ENCODE data around the gene SSX2IP.

SSX2IP gene

DNA sequence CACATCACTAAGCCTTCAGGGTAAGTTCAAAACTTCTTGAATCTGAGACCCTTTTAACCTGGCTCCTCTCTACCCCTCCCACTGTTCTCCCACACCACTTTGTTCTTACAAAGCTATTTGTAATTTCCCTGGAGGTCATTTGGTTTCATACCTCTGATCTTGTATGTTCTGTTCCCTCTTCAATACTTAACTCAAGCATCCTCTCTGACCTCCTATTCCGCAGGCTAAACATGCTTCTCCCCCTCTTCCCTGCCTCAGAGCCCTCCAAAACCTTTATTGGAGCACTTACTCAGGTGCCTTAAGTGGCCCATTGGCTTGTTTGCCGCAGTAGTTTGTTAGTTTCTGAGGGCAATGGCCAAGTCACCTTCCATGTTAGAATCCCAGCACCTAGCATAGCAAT is 54.8 kb downstream of the SSX2IP start:
- H3K27ac Mint-ChIP-seq: no peak overlapping the region
- no peak overlapping the region for H3K4me3 Mint-ChIP-seq
- peaks cover 2% of the 10 kb centered on the region for H3K27me3 Mint-ChIP-seq
- H3K4me1 Mint-ChIP-seq (ENCODE audit: low read depth): peaks cover 7% of the 10 kb centered on the region
- no peaks in the 10 kb centered on the region for H3K9me3 Mint-ChIP-seq
- H3K36me3 Mint-ChIP-seq (ENCODE audit: low read depth): no peaks in the 10 kb centered on the region
- intact Hi-C loops (cut with micrococcal nuclease): no loop called here

DNA sequence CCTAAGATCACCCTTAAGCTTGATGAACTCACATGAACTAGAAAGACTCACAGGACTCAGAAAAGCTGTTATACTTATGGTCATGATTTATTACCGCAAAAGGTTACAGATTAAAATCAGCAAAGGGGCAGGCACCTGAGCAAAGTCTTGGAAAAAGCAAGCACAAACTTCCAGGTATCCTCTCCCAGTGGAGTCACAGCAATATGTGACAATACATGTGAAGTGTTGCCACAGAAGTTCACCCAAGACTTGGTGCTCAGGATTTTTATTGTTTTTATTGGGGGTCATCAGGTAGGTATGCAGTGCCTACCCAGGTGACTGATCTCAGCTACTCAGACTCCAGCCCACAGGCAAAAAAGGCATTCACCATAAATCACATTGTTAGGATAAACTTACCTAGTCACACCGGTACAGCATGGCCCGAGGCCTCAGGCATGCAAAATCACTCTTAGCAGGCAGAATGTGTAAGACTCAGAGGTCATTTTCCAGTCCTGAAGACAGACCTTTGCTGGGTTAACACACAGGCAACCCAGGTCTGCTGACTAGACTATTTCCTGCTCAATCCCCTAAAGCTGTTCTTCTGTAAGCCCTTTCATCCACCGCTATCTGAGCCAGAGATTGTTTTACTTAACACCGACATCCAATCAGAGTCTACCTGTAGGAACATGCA is 55.6 kb downstream of the SSX2IP start:
- intact Hi-C loops (cut with micrococcal nuclease): no loop called here
- Mint-ChIP-seq H3K4me1 (ENCODE audit: low read depth) (peaks cover 7% of the 10 kb centered on the region), H3K27me3 (peaks cover 2% of the 10 kb centered on the region), H3K4me3 (no peak overlapping the region), H3K36me3 (ENCODE audit: low read depth) (no peaks in the 10 kb centered on the region), H3K9me3 (no peaks in the 10 kb centered on the region), H3K27ac (no peak overlapping the region)

DNA sequence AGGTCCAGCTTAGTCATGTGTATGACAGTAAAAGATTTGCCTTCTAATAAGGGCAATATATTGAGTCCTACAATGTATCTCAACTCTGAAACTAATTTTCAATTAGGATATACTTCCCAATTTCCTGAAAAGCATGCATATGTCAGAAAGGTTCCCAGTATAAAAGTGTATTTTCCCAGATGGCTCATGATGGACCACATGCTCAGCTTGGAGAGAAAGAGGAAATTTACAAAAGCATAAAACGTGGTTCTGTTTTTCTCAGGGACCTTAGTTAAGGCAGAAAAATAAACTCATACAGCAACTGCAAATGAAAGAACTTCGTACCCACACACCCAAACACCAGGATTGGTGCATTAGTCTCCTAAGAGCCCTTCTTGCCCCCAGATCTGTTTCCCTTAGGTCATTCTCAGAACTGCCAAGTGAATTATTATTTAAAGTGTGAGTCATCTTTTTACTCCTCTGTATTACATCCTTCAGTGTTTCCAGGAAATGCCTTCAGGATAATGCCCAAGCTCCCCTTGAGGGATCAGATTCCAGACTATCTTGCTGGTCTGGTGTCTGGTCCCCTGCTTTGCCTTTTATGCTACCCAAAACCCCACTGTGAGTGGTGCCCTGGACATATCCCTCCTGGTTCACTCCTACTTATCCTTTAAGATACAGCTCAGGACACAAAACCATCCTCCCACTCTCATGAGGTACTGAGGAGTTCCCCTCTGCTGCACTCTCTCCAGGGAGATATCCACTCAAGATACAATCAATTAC is 57.4 kb downstream of the SSX2IP start:
- intact Hi-C loops (cut with micrococcal nuclease): no loop called here
- peaks cover 7% of the 10 kb centered on the region for H3K4me1 Mint-ChIP-seq (ENCODE audit: low read depth)
- H3K4me3 Mint-ChIP-seq: no peak overlapping the region
- H3K27ac Mint-ChIP-seq: no peak overlapping the region
- H3K27me3 Mint-ChIP-seq: peaks cover 2% of the 10 kb centered on the region
- H3K9me3 Mint-ChIP-seq: no peaks in the 10 kb centered on the region
- no peaks in the 10 kb centered on the region for H3K36me3 Mint-ChIP-seq (ENCODE audit: low read depth)

DNA sequence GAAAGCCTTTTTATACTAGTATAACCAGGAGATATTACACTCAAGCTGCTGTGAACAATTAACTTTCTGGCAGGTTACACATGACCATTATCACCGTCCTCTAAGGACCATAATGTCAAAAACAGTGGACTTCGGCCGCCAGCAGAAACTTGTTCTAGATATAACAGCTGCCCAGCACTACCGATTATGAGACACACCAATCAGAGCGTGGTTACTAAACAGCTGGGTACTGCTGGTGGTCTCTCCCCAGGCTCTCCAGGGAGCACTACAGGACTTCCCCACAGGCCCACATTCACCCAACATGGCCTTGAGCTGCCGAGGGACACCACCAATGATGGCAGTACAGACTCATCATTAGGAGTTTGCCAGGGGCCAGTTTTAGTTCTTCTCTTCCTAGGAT is 58.1 kb downstream of the SSX2IP start:
- no peak overlapping the region for H3K27ac Mint-ChIP-seq
- intact Hi-C loops (cut with micrococcal nuclease): no loop called here
- H3K36me3 Mint-ChIP-seq (ENCODE audit: low read depth): no peaks in the 10 kb centered on the region
- H3K9me3 Mint-ChIP-seq: no peaks in the 10 kb centered on the region
- peaks cover 7% of the 10 kb centered on the region for H3K4me1 Mint-ChIP-seq (ENCODE audit: low read depth)
- H3K4me3 Mint-ChIP-seq: no peak overlapping the region
- H3K27me3 Mint-ChIP-seq: peaks cover 2% of the 10 kb centered on the region

DNA sequence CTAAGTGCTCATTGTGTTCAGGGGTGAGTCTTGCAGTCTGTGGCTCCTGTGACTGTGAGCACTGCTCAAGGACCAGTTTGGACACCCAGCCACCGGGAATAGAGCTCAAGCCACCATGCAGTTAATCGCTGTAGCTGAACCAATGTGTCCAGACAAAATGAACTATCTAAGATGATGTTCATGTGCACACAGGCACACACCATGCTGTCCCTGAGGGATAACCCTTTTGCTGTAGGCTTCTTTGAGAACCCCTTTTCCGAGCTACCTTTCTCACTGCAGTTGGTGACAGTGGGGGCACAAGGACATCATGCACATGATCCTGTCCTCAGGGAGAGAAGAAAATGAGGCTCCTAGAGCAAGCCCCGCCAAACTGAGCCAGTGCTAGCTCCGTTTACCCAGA is 65.4 kb downstream of the SSX2IP start:
- intact Hi-C loops (cut with micrococcal nuclease): loop anchor here (5.0 kb wide), 1 partner anchor 67 kb away; the partner anchor contains the start of gene SSX2IP

DNA sequence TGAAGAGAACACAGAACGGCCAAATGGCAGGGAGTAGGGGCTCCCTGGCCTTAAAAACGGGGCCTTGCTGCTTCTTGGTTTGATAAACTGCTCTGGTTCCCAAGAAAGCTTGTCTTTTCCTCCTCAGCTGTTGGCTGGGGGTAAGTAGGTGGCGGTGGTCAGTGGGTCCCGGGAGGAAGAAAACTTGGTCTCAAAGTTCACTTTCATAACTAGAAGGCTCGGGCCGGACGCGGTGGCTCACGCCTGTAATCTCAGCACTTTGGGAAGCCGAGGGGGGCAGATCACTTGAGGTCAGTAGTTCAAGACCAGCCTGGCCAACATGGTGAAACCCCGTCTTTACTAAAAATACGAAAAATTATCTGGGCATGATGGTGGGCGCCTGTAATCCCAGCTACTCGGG is 68.7 kb downstream of the SSX2IP start:
- intact Hi-C loops (cut with micrococcal nuclease): loop anchor here (2.0 to 5.0 kb wide), 3 partner anchors 71 to 481 kb away; partner anchors contain the start of genes GNG5, SPATA1 and SSX2IP
- Mint-ChIP-seq H3K36me3 (ENCODE audit: low read depth) (no peaks in the 10 kb centered on the region), H3K9me3 (no peaks in the 10 kb centered on the region), H3K4me1 (ENCODE audit: low read depth) (peaks cover 23% of the 10 kb centered on the region), H3K4me3 (no peak overlapping the region), H3K27ac (no peak overlapping the region), H3K27me3 (no peaks in the 10 kb centered on the region)

More for the DNA sequence above, 65.4 kb downstream of the SSX2IP start:
- Mint-ChIP-seq H3K36me3 (ENCODE audit: low read depth) (no peaks in the 10 kb centered on the region), H3K27me3 (no peaks in the 10 kb centered on the region), H3K9me3 (no peaks in the 10 kb centered on the region), H3K27ac (no peak overlapping the region), H3K4me3 (no peak overlapping the region), H3K4me1 (ENCODE audit: low read depth) (peaks cover 9% of the 10 kb centered on the region)

DNA sequence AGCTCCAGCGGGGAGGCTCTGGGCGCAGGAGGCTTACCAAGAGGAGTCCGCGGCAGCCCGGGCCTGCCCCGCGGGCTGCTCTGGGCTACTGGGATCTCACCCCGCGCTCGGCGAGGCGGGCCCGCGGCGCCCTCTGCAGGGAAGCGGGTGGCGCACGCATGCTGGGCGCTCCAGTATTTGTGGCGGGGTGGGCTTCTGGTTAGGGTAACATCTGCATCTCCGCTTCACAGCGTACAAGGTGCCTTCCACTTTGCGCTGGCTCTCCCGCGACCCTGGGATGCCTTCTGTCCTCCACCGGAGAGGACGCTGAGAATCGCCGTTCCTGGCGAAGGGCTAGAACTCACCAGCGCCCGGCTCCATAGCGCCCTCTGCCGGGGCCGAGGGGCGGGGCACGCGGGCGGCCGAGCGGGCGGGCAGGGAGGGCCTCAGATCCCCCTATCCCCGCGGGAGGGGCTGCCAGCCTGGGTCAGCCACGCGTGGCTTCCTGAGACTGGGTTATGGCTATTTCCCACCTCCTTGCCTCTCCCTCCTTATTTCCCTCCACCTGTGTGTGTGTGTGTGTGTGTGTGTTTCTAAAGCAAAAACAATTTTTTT is 69.4 kb downstream of the SSX2IP start:
- H3K4me3 Mint-ChIP-seq: peak overlapping the region; percentile 88
- H3K36me3 Mint-ChIP-seq (ENCODE audit: low read depth): no peaks in the 10 kb centered on the region
- intact Hi-C loops (cut with micrococcal nuclease): loop anchor here (1.0 to 5.0 kb wide), 4 partner anchors 71 to 480 kb away; partner anchors contain the start of genes GNG5, SPATA1 and SSX2IP
- peak overlapping the region; percentile 91 for H3K27ac Mint-ChIP-seq
- H3K27me3 Mint-ChIP-seq: no peaks in the 10 kb centered on the region
- H3K9me3 Mint-ChIP-seq: no peaks in the 10 kb centered on the region
- peaks cover 30% of the 10 kb centered on the region for H3K4me1 Mint-ChIP-seq (ENCODE audit: low read depth)

DNA sequence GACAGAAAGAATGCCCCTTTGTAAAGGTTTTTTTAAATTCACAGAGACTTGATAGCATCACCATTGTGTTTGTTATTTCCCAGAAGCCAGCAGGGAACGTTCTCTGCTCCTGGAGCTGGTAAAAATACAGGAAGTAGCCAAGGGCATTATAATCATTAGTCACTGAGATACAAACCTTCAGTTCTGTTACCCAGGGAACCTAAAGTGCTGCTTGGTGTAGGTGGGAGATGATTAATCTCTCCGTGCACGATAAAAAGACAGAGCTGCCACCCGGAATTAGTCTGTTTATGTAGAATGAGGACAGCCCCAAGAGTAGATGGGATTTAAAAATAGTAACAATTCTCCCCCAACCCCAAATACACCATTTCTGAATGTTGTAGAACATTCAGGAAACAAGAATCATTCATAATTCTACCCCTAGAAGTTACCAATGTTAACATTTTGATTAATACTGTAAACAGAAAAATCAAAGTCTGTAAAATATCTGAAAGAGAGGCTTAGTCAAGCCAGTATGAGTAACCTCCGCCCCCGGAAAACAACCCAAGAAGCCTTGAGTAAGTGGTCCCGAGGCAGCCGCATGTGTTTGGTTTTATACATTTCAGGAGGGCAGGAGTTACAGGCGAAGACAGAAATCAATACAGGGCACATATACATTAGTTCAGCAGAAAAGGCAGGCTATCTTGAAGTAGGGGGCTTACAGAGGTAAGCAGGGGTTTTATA is 70.7 kb downstream of the SSX2IP start:
- peak overlapping the region; percentile 91 for H3K27ac Mint-ChIP-seq
- intact Hi-C loops (cut with micrococcal nuclease): loop anchor here (1.0 to 5.0 kb wide), 4 partner anchors 73 to 479 kb away; partner anchors contain the start of genes GNG5, SPATA1 and SSX2IP

DNA sequence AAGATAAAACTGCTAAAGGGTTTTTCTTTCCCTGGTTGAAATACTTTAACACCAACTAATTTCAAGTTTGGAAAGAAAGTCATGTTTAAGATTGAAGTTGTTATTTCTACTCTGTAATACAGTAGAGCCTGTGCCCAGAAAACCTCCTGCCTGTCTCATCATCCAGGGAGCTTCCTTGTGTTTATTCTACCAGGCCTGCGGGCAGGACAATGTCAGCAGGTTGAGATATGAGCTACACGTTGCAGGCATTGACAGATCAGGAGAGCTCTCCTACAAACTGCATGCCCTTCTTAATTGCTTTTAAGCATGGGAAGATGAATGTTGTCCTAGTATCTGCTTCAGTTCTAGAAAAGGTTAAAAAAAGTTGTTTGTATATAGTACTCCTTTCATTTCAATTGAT is 72.9 kb downstream of the SSX2IP start:
- intact Hi-C loops (cut with micrococcal nuclease): no loop called here
- Mint-ChIP-seq H3K4me3 (no peak overlapping the region), H3K4me1 (ENCODE audit: low read depth) (peaks cover 33% of the 10 kb centered on the region), H3K27ac (no peak overlapping the region), H3K9me3 (peaks cover 28% of the 10 kb centered on the region), H3K36me3 (ENCODE audit: low read depth) (peaks cover 14% of the 10 kb centered on the region), H3K27me3 (no peaks in the 10 kb centered on the region)

More for the DNA sequence above, 70.7 kb downstream of the SSX2IP start:
- H3K36me3 Mint-ChIP-seq (ENCODE audit: low read depth): peaks cover 4% of the 10 kb centered on the region
- H3K4me3 Mint-ChIP-seq: no peak overlapping the region
- no peaks in the 10 kb centered on the region for H3K27me3 Mint-ChIP-seq
- peaks cover 33% of the 10 kb centered on the region for H3K4me1 Mint-ChIP-seq (ENCODE audit: low read depth)
- peaks cover 6% of the 10 kb centered on the region for H3K9me3 Mint-ChIP-seq

DNA sequence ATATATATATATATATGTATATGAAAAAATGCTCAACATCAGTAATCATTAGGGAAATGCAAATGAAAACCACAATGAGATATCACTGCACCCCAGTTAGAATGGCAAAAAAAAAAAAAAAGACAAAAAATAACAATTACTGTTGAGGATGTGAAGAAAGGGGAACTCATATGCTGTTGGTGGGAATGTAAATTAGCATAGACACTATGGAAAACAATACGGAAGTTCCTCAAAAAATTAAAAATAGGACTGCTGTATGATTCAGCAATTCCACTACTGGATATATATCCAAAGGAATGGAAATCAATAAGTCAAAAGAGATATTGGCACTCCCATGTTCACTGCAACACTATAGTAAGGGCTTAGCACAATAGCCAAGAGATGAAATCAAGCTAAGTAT is 74.5 kb downstream of the SSX2IP start:
- Mint-ChIP-seq H3K27me3 (no peaks in the 10 kb centered on the region), H3K27ac (no peak overlapping the region), H3K9me3 (peaks cover 44% of the 10 kb centered on the region), H3K36me3 (ENCODE audit: low read depth) (peaks cover 14% of the 10 kb centered on the region), H3K4me3 (no peak overlapping the region), H3K4me1 (ENCODE audit: low read depth) (peaks cover 33% of the 10 kb centered on the region)
- intact Hi-C loops (cut with micrococcal nuclease): loop anchor here (1.0 kb wide), 1 partner anchor 41 kb away; the partner anchor contains the start of gene CTBS

DNA sequence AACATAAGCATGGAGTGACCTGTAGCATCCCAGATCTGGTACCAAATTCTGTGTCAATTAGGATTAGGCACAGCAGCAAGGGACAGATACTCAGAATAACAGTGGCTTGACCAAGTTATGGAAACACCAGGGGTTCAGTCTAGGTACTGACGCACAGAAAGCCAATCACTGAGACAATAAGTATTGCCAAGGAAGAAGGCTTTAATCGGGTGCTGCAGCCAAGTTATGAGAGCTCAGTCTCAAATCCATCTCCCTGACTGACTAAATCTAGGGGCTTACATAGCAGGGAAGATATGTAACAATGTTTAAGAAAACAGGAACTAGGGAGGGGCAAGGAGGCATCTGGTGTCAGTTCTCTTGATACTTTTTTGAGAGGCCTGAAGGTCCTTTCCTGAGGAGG is 76.4 kb downstream of the SSX2IP start:
- intact Hi-C loops (cut with micrococcal nuclease): no loop called here
- Mint-ChIP-seq H3K27ac (no peak overlapping the region), H3K36me3 (ENCODE audit: low read depth) (peaks cover 14% of the 10 kb centered on the region), H3K4me3 (no peak overlapping the region), H3K4me1 (ENCODE audit: low read depth) (peaks cover 14% of the 10 kb centered on the region), H3K9me3 (peaks cover 48% of the 10 kb centered on the region), H3K27me3 (no peaks in the 10 kb centered on the region)

DNA sequence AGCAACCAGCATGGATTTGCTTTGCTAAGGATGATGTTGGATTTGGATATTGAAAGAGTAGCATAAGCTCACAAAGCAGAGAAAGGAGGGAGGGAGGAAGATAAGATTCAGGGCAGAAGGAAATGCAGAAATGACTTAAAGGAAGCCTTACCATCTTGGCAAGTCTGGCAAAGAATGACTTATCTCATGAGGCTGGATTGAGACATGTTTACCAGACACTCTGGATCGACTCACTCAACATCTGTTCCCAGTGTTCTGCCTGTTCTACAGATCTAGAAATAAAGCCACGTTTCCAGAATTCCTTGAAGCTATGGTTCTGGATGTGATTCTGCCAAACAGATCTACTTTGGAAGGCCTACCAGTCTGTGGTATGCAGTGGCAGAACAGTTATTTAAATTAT is 77.2 kb downstream of the SSX2IP start:
- H3K27ac Mint-ChIP-seq: no peak overlapping the region
- peaks cover 14% of the 10 kb centered on the region for H3K36me3 Mint-ChIP-seq (ENCODE audit: low read depth)
- intact Hi-C loops (cut with micrococcal nuclease): no loop called here
- H3K4me3 Mint-ChIP-seq: no peak overlapping the region
- no peaks in the 10 kb centered on the region for H3K27me3 Mint-ChIP-seq
- peaks cover 48% of the 10 kb centered on the region for H3K9me3 Mint-ChIP-seq
- peaks cover 14% of the 10 kb centered on the region for H3K4me1 Mint-ChIP-seq (ENCODE audit: low read depth)

DNA sequence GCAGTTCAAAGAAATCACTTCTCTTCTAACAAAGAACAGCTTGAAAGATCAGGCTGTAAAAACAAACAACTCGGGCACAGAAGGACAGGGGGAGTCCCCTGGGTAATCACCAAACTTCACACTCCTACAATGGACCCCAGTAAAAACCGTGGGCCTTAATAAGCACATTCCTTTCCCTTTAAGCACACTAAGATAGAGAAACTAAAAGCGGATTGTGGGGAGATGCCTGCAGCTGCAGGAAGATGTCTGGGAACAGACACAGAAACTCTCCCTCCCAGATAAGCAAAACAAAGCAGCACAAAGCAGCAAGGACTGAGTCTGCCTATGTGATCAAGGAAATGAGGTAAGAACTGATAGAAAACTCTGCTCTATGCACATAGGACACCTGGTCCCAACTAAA is 78.5 kb downstream of the SSX2IP start:
- Mint-ChIP-seq H3K4me1 (ENCODE audit: low read depth) (peaks cover 12% of the 10 kb centered on the region), H3K9me3 (peaks cover 52% of the 10 kb centered on the region), H3K36me3 (ENCODE audit: low read depth) (peaks cover 14% of the 10 kb centered on the region), H3K27ac (no peak overlapping the region), H3K27me3 (no peaks in the 10 kb centered on the region), H3K4me3 (no peak overlapping the region)
- intact Hi-C loops (cut with micrococcal nuclease): no loop called here
